ENCODE measurements around the gene BCAP29. TPM values are rescaled to one million over a fixed set of nuclear protein-coding genes. Genes with fewer than 3 reads are reported as not detected.

The BCAP29 gene
- total and polyA plus RNA-seq, 2 of the 8 experiments (the other 6 are each of a cell fraction or from before 2014, with no cell fraction given): 6.8 to 18.1 TPM

DNA sequence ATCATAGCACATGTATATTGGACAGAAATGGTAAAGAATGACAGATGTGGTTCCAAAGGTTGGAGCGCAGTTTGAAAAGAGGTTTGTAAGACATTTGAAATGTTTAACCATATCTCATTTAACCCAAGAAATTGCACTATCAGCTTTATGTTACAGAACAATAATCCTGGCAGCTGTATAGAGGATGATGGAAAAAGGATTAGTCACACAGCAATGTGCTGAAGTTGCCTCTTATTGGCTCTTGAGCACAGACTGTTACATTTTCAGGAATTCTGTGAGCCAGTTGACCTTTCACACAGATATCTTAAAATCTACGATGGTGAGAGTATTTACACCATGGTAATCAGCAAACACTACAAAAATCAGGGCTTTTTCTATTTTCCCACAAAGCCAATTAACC, 20.2 kb upstream of the BCAP29 start:
- no peak for DNase-seq (ENCODE audit: low read depth in 1 of 2, low spot score in 2 of 2)
- H3K4me2 ChIP-seq (ENCODE audit: insufficient read depth in 1 of 2, low read depth in 2 of 2, low read length in 2 of 2): no peak overlapping the region

More for the DNA sequence above, 20.2 kb upstream of the BCAP29 start:
- Histone ChIP-seq H4K91ac (replicated peaks; ENCODE audit: insufficient read length, low read length) (no peak overlapping the region), H3K9me3 (ENCODE audit: insufficient read depth in 2 of 2, low read depth in 1 of 2, low read length in 1 of 2) (no peaks in the 10 kb centered on the region), H3K18ac (ENCODE audit: extremely low read depth, low read length) (no peak overlapping the region), H3K23ac (ENCODE audit: insufficient read length) (no peak overlapping the region), H3K4me1 (replicated peaks in 1 of 4; ENCODE audit: control insufficient read depth in 3 of 4, insufficient read depth in 4 of 4, low read length in 3 of 4) (peaks cover 0 to 3% (median 0%) of the 10 kb centered on the region in 4 experiments; a peak in 2 of 7 replicates), H2BK5ac (ENCODE audit: low read depth, low read length) (no peak overlapping the region), H4K20me1 (replicated peaks in 1 of 2; ENCODE audit: control insufficient read depth in 1 of 2, insufficient read depth in 2 of 2, low read length in 2 of 2) (peaks cover 0 to 3% of the 10 kb centered on the region in 2 experiments), H4K5ac (ENCODE audit: insufficient read length, low read depth, low read length) (no peak overlapping the region), H3K79me1 (ENCODE audit: low read depth, low read length) (peaks cover 3% of the 10 kb centered on the region; the same call in 1 of the 2 replicates), H3K79me2 (ENCODE audit: control insufficient read depth in 1 of 2, insufficient read depth in 2 of 2, low read length in 2 of 2) (peaks cover 0 to 50% of the 10 kb centered on the region in 2 experiments; a peak in 3 of 4 replicates), H2BK120ac (replicated peaks; ENCODE audit: low read depth, low read length) (no peak overlapping the region), H2AK5ac (ENCODE audit: low read depth, low read length) (no peak overlapping the region), H2BK12ac (ENCODE audit: low read depth, low read length) (no peak overlapping the region), H3K9ac (replicated peaks in 1 of 4; ENCODE audit: extremely low read depth in 1 of 4, low read depth in 3 of 4, low read length in 3 of 4) (no peak overlapping the region), H3K4me3 (ENCODE audit: extremely low read depth in 1 of 4, insufficient read depth in 2 of 4, low read depth in 3 of 4, low read length in 4 of 4) (no peak overlapping the region), H3K14ac (ENCODE audit: insufficient read length) (no peak overlapping the region), H2BK20ac (ENCODE audit: low read length) (no peak overlapping the region), H3K27ac (ENCODE audit: low read depth, low read length) (no peak overlapping the region), H2BK15ac (ENCODE audit: low read length) (no peak overlapping the region), H2AFZ (ENCODE audit: low read length) (no peak overlapping the region), H3K4ac (replicated peaks; ENCODE audit: insufficient read length, low read depth, low read length) (no peak overlapping the region), H3K23me2 (ENCODE audit: low read depth, low read length) (peaks cover 3% of the 10 kb centered on the region; the same call in 1 of the 2 replicates), H3K27me3 (replicated peaks in 1 of 4; ENCODE audit: control insufficient read depth in 3 of 4, extremely low read depth in 1 of 4, insufficient read depth in 3 of 4, low read length in 3 of 4) (no peaks in the 10 kb centered on the region), H3K36me3 (ENCODE audit: control insufficient read depth in 2 of 4, insufficient read depth in 4 of 4, low read length in 3 of 4) (peaks cover 0 to 15% (median 0%) of the 10 kb centered on the region in 4 experiments; a peak in 3 of 8 replicates), H4K8ac (ENCODE audit: extremely low read depth, insufficient read depth, low read length) (no peak overlapping the region), H3K56ac (replicated peaks; ENCODE audit: insufficient read length, low read depth, low read length) (no peak overlapping the region)
- FAIRE-seq: no peak
- WGBS, 2 experiments (ENCODE audit: extremely low coverage in 1 of 2, insufficient coverage in 1 of 2, insufficient read length in 1 of 2, insufficient replicate concordance in 2 of 2, low coverage in 1 of 2, low lambda C conversion rate in 2 of 2, missing lambda C conversion rate in 1 of 2): 91% methylated on average over 2 of the region's 2 CpGs; no CpG with 5 or more reads in 1 of the 2 experiments
- CTCF ChIA-PET (ENCODE audit: partially characterized antibody): no interaction called here
- POLR2A ChIA-PET (ENCODE audit: partially characterized antibody): interaction anchor here (1.4 kb wide), 1 partner anchor 9 kb away, joined by 5 read pairs; no protein-coding TSS in a partner anchor

Measured in H1 (cell line).